Prostate gland (tissue), 2 donors: ENCODE results near the gene ACOXL. TPM values are rescaled to one million over a fixed set of nuclear protein-coding genes. Genes with fewer than 3 reads are reported as not detected.
"Not testable (repeated sequence)": the region's sequence is repeated elsewhere in the genome, so short reads cannot be mapped to it uniquely, and the experiment has no call there.

ENCODE experiments used
- DNase-seq: peaks from one replicate; pipeline ENCODE4 v3.0.0-alpha.2; 2019; ENCODE audit warnings: low spot score
- H3K27ac ChIP-seq, 2 donors: fragments of 200-600 bp; sonication (generic); 2 replicates each; pipeline ENCODE4 v1.5.1; 2017 to 2019
- H3K27me3 ChIP-seq: fragments of 200-600 bp; sonication (generic); replicated peaks from 2 replicates; pipeline ENCODE4 v1.5.1; 2019; ENCODE audit not compliant: insufficient read depth
- H3K36me3 ChIP-seq, 2 donors: fragments of 200-600 bp; sonication (generic); 1 replicate in 1 of 2; 2 replicates in 1 of 2; pipeline versions ENCODE4 v1.5.1 to v1.8.1; 2017 to 2019
- H3K4me1 ChIP-seq: fragments of 200-600 bp; sonication (generic); replicated peaks from 2 replicates; pipeline ENCODE4 v1.5.1; 2019
- H3K4me3 ChIP-seq, 2 donors: fragments of 200-600 bp; sonication (generic); 2 replicates each; pipeline ENCODE4 v1.5.1; 2017 to 2019
- H3K9me3 ChIP-seq: fragments of 200-600 bp; sonication (generic); 2 replicates; pipeline ENCODE4 v1.5.1; 2017
- CTCF ChIP-seq, 4 experiments: fragments of 200-600 bp in 2 of 4; fragments of 450-650 bp in 2 of 4; sonication (generic) in 2 of 4; IDR thresholded peaks; 1 replicate in 3 of 4; 2 replicates in 1 of 4; pipeline ENCODE4 v1.5.1; 2016 to 2019; ENCODE audit warnings: antibody characterized with exemption in 4 of 4, mild to moderate bottlenecking in 2 of 4, moderate library complexity in 2 of 4
- POLR2A ChIP-seq: fragments of 450-650 bp; IDR thresholded peaks from one replicate; pipeline ENCODE4 v1.6.1; 2016; ENCODE audit warnings: antibody characterized with exemption, mild to moderate bottlenecking
- POLR2AphosphoS5 ChIP-seq: sonication (generic); formaldehyde crosslinking; IDR thresholded peaks from one replicate; pipeline ENCODE4 v1.6.1; 2017; ENCODE audit warnings: antibody characterized with exemption
- WGBS: methylation state at CpG from one replicate; pipeline ENCODE4 v1.1.5; 2018; 5-methylcytosine and 5-hydroxymethylcytosine counted together
- intact Hi-C: fragments of 100-400 bp; cut with DNase I; formaldehyde crosslinking; loops from one replicate; pipeline ENCODE4 v1.14.2; 2022
- total RNA-seq, 2 donors: library from RNA; depleted of rRNA; stranded (reverse); fragments of >200 nt; gene quantifications; one replicate each; pipeline ENCODE4 v1.1.0, GENCODE V29; 2016

Gene ACOXL
- total RNA-seq, 2 donors from 2014 or later: 8.0 to 8.3 TPM

- Histone ChIP-seq H3K27me3 (no peaks in the 10 kb centered on the region), H3K4me1 (no peaks in the 10 kb centered on the region), H3K36me3 (no peaks in the 10 kb centered on the region), H3K27ac (no peak overlapping the region), H3K4me3 (no peak overlapping the region), H3K9me3 (no peaks in the 10 kb centered on the region)
- no peak for TF ChIP-seq CTCF (IDR thresholded peaks at IDR 0.05)
- TF ChIP-seq POLR2A: no peak
- no peak for TF ChIP-seq POLR2AphosphoS5
- 93% methylated on average over 3 of the region's 3 CpGs for WGBS
- intact Hi-C loops: no loop called here
- DNase-seq: no peak
These were observed 337.3 kb downstream of the ACOXL start for GRCh38 chr2:111069722-111070121.

GRCh38 chr2:111071600-111072171, 339.3 kb downstream of the ACOXL start:
- no peaks in the 10 kb centered on the region for H3K9me3 ChIP-seq
- no peaks in the 10 kb centered on the region for H3K4me1 ChIP-seq
- no peak overlapping the region for H3K4me3 ChIP-seq
- H3K36me3 ChIP-seq: no peaks in the 10 kb centered on the region
- intact Hi-C loops: no loop called here
- no peaks in the 10 kb centered on the region for H3K27me3 ChIP-seq
- H3K27ac ChIP-seq: peak overlapping the region in 1 of 2 donors; percentile 17
- 34% methylated on average over 5 of the region's 5 CpGs for WGBS
- peak; percentile 84 for TF ChIP-seq POLR2AphosphoS5
- TF ChIP-seq POLR2A: no peak
- TF ChIP-seq CTCF (IDR thresholded peaks at IDR 0.05): no peak
- peak; percentile 38 for DNase-seq

- H3K9me3 ChIP-seq: no peaks in the 10 kb centered on the region
- intact Hi-C loops: no loop called here
- no peaks in the 10 kb centered on the region for H3K27me3 ChIP-seq
- no peaks in the 10 kb centered on the region for H3K36me3 ChIP-seq
- peak overlapping the region in 1 of 2 donors; percentile 17 for H3K27ac ChIP-seq
- H3K4me1 ChIP-seq: no peaks in the 10 kb centered on the region
- 13% methylated on average over 2 of the region's 2 CpGs for WGBS
- DNase-seq: no peak
- no peak overlapping the region for H3K4me3 ChIP-seq
- TF ChIP-seq POLR2A (no peak), CTCF (IDR thresholded peaks at IDR 0.05) (no peak), POLR2AphosphoS5 (no peak)
These were observed 340.0 kb downstream of the ACOXL start for GRCh38 chr2:111072220-111072871.

GRCh38 chr2:111082659-111083058, 350.3 kb downstream of the ACOXL start:
- H3K4me1 ChIP-seq, H3K27ac ChIP-seq, H3K4me3 ChIP-seq, H3K36me3 ChIP-seq, intact Hi-C loops, H3K27me3 ChIP-seq, H3K9me3 ChIP-seq, DNase-seq: not testable (repeated sequence)
- WGBS: 3% methylated on average over 1 of the region's 1 CpG

DNA sequence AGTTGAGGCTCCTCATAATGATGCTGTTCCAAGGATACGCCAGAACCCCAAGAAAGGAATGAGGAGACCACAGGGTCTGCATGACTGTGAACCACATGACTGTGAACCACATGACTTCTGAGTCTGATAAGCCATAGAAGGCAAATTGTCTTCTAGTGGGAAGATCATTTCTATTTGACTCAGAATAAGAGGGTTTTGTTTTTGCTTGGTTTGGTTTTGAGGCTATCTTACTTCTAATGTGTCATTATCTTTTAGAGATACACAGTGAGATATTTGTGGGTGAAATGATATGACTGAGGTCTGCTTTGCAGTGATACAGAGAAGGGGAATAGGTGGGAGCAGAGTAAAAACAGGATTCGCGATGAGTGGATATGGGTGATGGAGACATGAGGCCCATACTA, 359.4 kb downstream of the ACOXL start:
- Histone ChIP-seq H3K9me3 (no peaks in the 10 kb centered on the region), H3K4me1 (no peaks in the 10 kb centered on the region), H3K4me3 (no peak overlapping the region), H3K27ac (no peak overlapping the region), H3K27me3 (no peaks in the 10 kb centered on the region), H3K36me3 (no peaks in the 10 kb centered on the region)
- TF ChIP-seq POLR2AphosphoS5 (no peak), POLR2A (no peak), CTCF (IDR thresholded peaks at IDR 0.05) (no peak)
- 97% methylated on average over 3 of the region's 3 CpGs for WGBS
- intact Hi-C loops: no loop called here
- no peak for DNase-seq
